ENCODE measurements around the gene ULK1. TPM values are rescaled to one million over a fixed set of nuclear protein-coding genes. Genes with fewer than 3 reads are reported as not detected.

Gene ULK1
- total RNA-seq, 1 donor from 2014 or later = 5.7 TPM

- H3K4me3 ChIP-seq (ENCODE audit: low read length in 3 of 3) = no peak overlapping the region
- no peaks in the 10 kb centered on the region for H3K9me3 ChIP-seq (ENCODE audit: control insufficient read depth in 3 of 3, low read length in 3 of 3)
- H3K9ac ChIP-seq (ENCODE audit: low read depth in 1 of 3, low read length in 3 of 3) = no peak overlapping the region
- H3K36me3 ChIP-seq (ENCODE audit: control insufficient read depth in 3 of 3, insufficient read depth in 3 of 3, low read length in 3 of 3) = peaks cover 46 to 50% (median 47%) of the 10 kb centered on the region in 3 donors
- H3K27ac ChIP-seq (ENCODE audit: low read depth, low read length) = no peak overlapping the region
- no peaks in the 10 kb centered on the region for H3K27me3 ChIP-seq (ENCODE audit: control insufficient read depth in 3 of 3, insufficient read depth in 3 of 3, low read length in 3 of 3)
- H3K4me1 ChIP-seq (ENCODE audit: control insufficient read depth in 3 of 3, insufficient read depth in 3 of 3, low read length in 3 of 3) = peaks cover 17 to 31% (median 29%) of the 10 kb centered on the region in 3 donors
Observed at GRCh38 chr12:131908092-131909080, 14.0 kb downstream of the ULK1 start.

DNA sequence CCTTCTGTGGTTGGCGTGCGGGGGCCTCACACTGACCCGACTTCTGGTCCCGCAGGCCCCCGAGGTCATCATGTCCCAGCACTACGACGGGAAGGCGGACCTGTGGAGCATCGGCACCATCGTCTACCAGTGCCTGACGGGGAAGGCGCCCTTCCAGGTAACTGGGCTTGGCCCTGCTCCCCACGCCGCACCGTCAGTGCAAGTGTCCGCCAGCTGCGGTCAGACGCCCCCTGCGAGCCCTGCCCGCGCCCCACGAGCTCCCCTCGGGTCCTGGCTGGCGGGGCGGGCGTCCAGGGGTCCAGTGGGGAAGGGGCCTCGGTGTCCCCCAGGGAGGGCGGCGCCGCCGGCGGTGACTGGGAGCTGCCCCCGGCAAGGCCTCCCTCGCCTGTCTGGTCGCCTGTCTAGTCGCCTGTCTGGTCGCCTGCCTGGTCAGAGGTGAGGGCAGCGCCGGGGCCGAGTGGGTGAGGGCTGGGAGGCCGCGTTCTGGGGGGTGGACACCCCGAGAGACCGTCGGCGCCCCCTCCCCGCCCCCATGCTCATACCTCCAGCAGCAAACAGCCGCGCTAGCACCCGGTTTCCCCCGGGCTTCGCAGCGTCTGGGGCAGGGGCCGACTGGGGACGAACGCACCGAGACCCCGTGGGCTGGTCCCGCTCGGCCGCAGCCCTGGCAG is 14.8 kb downstream of the ULK1 start:
- Histone ChIP-seq H3K27me3 (ENCODE audit: control insufficient read depth in 3 of 3, insufficient read depth in 3 of 3, low read length in 3 of 3) (no peaks in the 10 kb centered on the region), H3K4me1 (ENCODE audit: control insufficient read depth in 3 of 3, insufficient read depth in 3 of 3, low read length in 3 of 3) (peaks cover 10 to 23% (median 21%) of the 10 kb centered on the region in 3 donors), H3K4me3 (ENCODE audit: low read length in 3 of 3) (no peak overlapping the region), H3K27ac (ENCODE audit: low read depth, low read length) (no peak overlapping the region), H3K9me3 (ENCODE audit: control insufficient read depth in 3 of 3, low read length in 3 of 3) (no peaks in the 10 kb centered on the region), H3K9ac (ENCODE audit: low read depth in 1 of 3, low read length in 3 of 3) (no peak overlapping the region), H3K36me3 (ENCODE audit: control insufficient read depth in 3 of 3, insufficient read depth in 3 of 3, low read length in 3 of 3) (peaks cover 50 to 55% (median 52%) of the 10 kb centered on the region in 3 donors)

DNA sequence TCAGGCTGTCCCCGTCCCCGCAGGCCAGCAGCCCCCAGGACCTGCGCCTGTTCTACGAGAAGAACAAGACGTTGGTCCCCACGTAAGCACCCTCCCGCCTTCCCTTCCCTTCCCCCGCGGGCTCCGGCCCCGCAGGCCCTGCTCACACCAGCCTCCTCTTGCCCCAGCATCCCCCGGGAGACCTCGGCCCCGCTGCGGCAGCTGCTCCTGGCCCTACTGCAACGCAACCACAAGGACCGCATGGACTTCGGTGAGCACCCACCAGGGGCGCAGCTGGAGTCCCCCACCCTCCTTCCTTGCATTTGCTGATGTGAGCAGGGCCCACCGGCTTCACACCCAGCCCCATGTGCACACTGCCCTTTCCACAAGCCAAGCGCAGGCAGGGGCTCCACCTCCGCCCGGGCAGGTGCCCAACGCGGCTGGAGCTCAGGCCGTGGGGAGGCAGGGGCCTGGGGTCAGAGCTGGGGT is 15.4 kb downstream of the ULK1 start:
- Histone ChIP-seq H3K36me3 (ENCODE audit: control insufficient read depth in 3 of 3, insufficient read depth in 3 of 3, low read length in 3 of 3) (peaks cover 55 to 61% (median 58%) of the 10 kb centered on the region in 3 donors), H3K9me3 (ENCODE audit: control insufficient read depth in 3 of 3, low read length in 3 of 3) (no peaks in the 10 kb centered on the region), H3K4me1 (ENCODE audit: control insufficient read depth in 3 of 3, insufficient read depth in 3 of 3, low read length in 3 of 3) (peaks cover 6 to 17% (median 16%) of the 10 kb centered on the region in 3 donors), H3K27me3 (ENCODE audit: control insufficient read depth in 3 of 3, insufficient read depth in 3 of 3, low read length in 3 of 3) (no peaks in the 10 kb centered on the region), H3K27ac (ENCODE audit: low read depth, low read length) (no peak overlapping the region), H3K9ac (ENCODE audit: low read depth in 1 of 3, low read length in 3 of 3) (no peak overlapping the region), H3K4me3 (ENCODE audit: low read length in 3 of 3) (no peak overlapping the region)

DNA sequence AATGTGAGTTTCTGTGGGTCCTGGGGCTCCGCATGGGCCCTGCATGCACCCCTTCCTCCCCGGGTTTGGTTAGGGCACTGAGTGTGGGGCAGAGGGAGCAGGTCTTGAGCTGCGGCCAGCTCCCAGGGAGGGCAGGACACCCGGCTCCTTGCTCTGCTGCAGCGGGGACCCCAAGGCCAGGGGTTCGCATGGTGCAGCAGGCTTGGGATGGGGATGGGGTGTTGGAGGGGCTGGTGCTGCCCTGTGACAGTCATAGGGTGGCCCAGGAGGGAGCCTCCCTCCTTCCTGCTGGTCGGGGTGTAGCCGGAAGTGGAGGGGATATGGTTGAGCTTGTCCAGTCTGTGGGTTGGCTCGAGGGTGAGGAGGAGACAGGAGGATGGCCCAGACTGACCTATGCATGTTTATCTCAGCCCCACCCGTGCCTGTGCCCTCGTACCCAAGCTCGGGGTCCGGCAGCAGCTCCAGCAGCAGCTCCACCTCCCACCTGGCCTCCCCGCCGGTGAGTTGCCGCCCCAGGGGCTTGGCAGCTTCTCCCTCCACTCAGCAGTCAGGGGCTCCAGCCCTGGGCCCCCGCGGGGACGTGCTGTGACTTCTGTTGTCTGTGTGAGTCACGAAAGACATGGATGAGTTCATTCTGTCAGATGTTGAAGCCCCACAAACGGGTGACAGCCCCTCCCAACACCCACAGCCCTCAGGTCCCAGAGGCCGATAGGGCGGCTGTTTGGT is 16.0 kb downstream of the ULK1 start:
- Histone ChIP-seq H3K27ac (ENCODE audit: low read depth, low read length) (no peak overlapping the region), H3K9me3 (ENCODE audit: control insufficient read depth in 3 of 3, low read length in 3 of 3) (no peaks in the 10 kb centered on the region), H3K4me3 (ENCODE audit: low read length in 3 of 3) (no peak overlapping the region), H3K36me3 (ENCODE audit: control insufficient read depth in 3 of 3, insufficient read depth in 3 of 3, low read length in 3 of 3) (peaks cover 61 to 68% (median 65%) of the 10 kb centered on the region in 3 donors), H3K27me3 (ENCODE audit: control insufficient read depth in 3 of 3, insufficient read depth in 3 of 3, low read length in 3 of 3) (no peaks in the 10 kb centered on the region), H3K9ac (ENCODE audit: low read depth in 1 of 3, low read length in 3 of 3) (no peak overlapping the region), H3K4me1 (ENCODE audit: control insufficient read depth in 3 of 3, insufficient read depth in 3 of 3, low read length in 3 of 3) (peaks cover 6 to 15% (median 14%) of the 10 kb centered on the region in 3 donors)

GRCh38 chr12:131911028-131911650 is 16.7 kb downstream of the ULK1 start:
- Histone ChIP-seq H3K27ac (ENCODE audit: low read depth, low read length) (no peak overlapping the region), H3K9ac (ENCODE audit: low read depth in 1 of 3, low read length in 3 of 3) (no peak overlapping the region), H3K4me1 (ENCODE audit: control insufficient read depth in 3 of 3, insufficient read depth in 3 of 3, low read length in 3 of 3) (peaks cover 6 to 12% (median 11%) of the 10 kb centered on the region in 3 donors), H3K27me3 (ENCODE audit: control insufficient read depth in 3 of 3, insufficient read depth in 3 of 3, low read length in 3 of 3) (no peaks in the 10 kb centered on the region), H3K4me3 (ENCODE audit: low read length in 3 of 3) (no peak overlapping the region), H3K36me3 (ENCODE audit: control insufficient read depth in 3 of 3, insufficient read depth in 3 of 3, low read length in 3 of 3) (peaks cover 67 to 74% (median 71%) of the 10 kb centered on the region in 3 donors), H3K9me3 (ENCODE audit: control insufficient read depth in 3 of 3, low read length in 3 of 3) (no peaks in the 10 kb centered on the region)

DNA sequence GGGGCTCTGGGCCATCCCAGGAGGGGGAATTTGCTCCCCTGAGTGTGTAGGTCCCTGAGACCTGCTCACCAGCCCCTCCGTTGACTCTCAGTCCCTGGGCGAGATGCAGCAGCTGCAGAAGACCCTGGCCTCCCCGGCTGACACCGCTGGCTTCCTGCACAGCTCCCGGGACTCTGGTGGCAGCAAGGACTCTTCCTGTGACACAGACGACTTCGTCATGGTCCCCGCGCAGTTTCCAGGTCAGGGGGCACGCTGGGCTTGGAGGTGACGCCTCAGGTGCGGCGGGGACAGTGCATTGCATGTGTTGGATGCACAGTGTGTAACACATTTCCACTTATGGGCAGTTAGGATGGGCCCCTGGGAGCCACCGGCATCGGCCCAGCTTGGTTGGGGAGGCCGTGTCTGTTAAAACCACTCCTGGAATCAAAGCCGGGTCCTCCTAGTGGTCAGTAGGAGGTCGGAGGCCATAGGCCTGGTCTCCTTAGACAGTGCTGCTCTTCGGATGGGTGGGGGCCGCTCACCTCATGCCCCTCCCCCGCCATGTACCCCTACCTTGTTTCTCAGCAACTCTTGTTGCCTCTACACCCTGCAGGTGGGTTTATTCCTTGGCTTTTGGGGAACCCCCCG is 17.5 kb downstream of the ULK1 start:
- peaks cover 6 to 10% (median 6%) of the 10 kb centered on the region in 3 donors for H3K4me1 ChIP-seq (ENCODE audit: control insufficient read depth in 3 of 3, insufficient read depth in 3 of 3, low read length in 3 of 3)
- no peak overlapping the region for H3K9ac ChIP-seq (ENCODE audit: low read depth in 1 of 3, low read length in 3 of 3)
- no peaks in the 10 kb centered on the region for H3K27me3 ChIP-seq (ENCODE audit: control insufficient read depth in 3 of 3, insufficient read depth in 3 of 3, low read length in 3 of 3)
- no peak overlapping the region for H3K4me3 ChIP-seq (ENCODE audit: low read length in 3 of 3)
- H3K36me3 ChIP-seq (ENCODE audit: control insufficient read depth in 3 of 3, insufficient read depth in 3 of 3, low read length in 3 of 3) = peaks cover 67 to 79% (median 74%) of the 10 kb centered on the region in 3 donors
- H3K27ac ChIP-seq (ENCODE audit: low read depth, low read length) = no peak overlapping the region
- no peaks in the 10 kb centered on the region for H3K9me3 ChIP-seq (ENCODE audit: control insufficient read depth in 3 of 3, low read length in 3 of 3)

DNA sequence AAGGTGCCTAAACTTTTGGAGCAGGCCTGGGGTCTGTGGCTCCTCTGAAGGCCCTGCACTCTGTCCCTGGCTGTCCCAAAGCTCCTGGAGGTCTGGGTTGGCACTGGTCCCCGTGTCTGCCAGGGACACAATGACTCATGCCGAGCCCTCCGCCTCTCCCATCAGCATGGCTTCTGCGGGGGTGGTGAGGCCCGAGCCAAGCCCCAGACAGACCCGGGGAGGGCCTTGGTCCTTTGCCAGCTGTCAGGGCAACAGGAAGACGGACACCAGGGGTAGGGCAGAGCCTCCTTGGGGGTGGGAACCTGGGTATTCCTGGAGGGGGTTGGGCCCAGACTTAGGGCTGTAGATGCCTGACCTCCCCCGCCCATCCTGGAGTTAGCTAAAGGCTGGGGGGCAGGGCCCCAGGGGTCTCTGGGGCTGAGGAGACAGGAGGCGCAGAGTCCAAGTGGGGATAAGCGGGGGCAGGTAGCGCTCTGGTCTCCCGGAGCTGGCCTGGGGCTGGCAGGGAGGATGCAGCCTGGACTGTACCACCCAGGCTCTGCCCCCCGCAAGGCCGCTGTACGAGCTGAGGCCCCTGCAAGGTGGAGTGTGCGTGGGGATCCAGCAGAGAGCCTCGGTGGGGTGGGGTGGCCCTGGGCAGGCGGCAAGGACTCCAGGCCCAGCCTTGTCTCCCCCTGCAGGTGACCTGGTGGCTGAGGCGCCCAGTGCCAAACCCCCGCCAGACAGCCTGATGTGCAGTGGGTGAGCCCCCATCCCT is 18.3 kb downstream of the ULK1 start:
- Histone ChIP-seq H3K4me3 (ENCODE audit: low read length in 3 of 3) (no peak overlapping the region), H3K4me1 (ENCODE audit: control insufficient read depth in 3 of 3, insufficient read depth in 3 of 3, low read length in 3 of 3) (peaks cover 6 to 10% (median 6%) of the 10 kb centered on the region in 3 donors), H3K27me3 (ENCODE audit: control insufficient read depth in 3 of 3, insufficient read depth in 3 of 3, low read length in 3 of 3) (no peaks in the 10 kb centered on the region), H3K9ac (ENCODE audit: low read depth in 1 of 3, low read length in 3 of 3) (no peak overlapping the region), H3K9me3 (ENCODE audit: control insufficient read depth in 3 of 3, low read length in 3 of 3) (no peaks in the 10 kb centered on the region), H3K27ac (ENCODE audit: low read depth, low read length) (no peak overlapping the region), H3K36me3 (ENCODE audit: control insufficient read depth in 3 of 3, insufficient read depth in 3 of 3, low read length in 3 of 3) (peaks cover 65 to 77% (median 71%) of the 10 kb centered on the region in 3 donors)

DNA sequence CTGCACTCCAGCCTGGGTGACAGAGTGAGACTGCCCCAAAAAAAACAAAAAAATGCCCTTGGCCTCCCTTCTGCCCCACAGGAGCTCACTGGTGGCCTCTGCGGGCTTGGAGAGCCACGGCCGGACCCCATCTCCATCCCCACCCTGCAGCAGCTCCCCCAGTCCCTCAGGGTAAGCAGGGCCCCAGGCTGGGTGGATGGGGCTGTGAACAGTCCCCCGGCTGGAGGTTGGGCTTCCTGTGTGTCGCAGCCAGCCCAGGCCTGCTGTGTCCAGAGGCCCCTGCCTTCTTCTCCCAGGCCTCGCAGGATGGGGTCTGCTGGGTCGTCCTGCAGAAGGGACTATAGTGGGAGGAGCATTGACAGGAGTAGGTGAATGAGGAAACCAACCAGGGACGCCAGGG is 19.2 kb downstream of the ULK1 start:
- Histone ChIP-seq H3K9me3 (ENCODE audit: control insufficient read depth in 3 of 3, low read length in 3 of 3) (no peaks in the 10 kb centered on the region), H3K4me3 (ENCODE audit: low read length in 3 of 3) (no peak overlapping the region), H3K27ac (ENCODE audit: low read depth, low read length) (no peak overlapping the region), H3K27me3 (ENCODE audit: control insufficient read depth in 3 of 3, insufficient read depth in 3 of 3, low read length in 3 of 3) (no peaks in the 10 kb centered on the region), H3K9ac (ENCODE audit: low read depth in 1 of 3, low read length in 3 of 3) (no peak overlapping the region), H3K4me1 (ENCODE audit: control insufficient read depth in 3 of 3, insufficient read depth in 3 of 3, low read length in 3 of 3) (peaks cover 6 to 10% (median 6%) of the 10 kb centered on the region in 3 donors), H3K36me3 (ENCODE audit: control insufficient read depth in 3 of 3, insufficient read depth in 3 of 3, low read length in 3 of 3) (peaks cover 69 to 72% (median 72%) of the 10 kb centered on the region in 3 donors)

Measured in skeletal muscle tissue (tissue), 4 donors.